Measurements from ENCODE around the gene MSS51.
"Not testable (repeated sequence)": the region's sequence is repeated elsewhere in the genome, so short reads cannot be mapped to it uniquely, and the experiment has no call there.

MSS51 gene

GRCh38 chr10:73413528-73414229 lies 19.7 kb downstream of the MSS51 start, which contains the start of gene ANXA7:
ANXA7 (minus strand) TSS chr10:73414058; CDS start chr10:73400856, 13,202 bp downstream.
- no peak for FAIRE-seq

DNA sequence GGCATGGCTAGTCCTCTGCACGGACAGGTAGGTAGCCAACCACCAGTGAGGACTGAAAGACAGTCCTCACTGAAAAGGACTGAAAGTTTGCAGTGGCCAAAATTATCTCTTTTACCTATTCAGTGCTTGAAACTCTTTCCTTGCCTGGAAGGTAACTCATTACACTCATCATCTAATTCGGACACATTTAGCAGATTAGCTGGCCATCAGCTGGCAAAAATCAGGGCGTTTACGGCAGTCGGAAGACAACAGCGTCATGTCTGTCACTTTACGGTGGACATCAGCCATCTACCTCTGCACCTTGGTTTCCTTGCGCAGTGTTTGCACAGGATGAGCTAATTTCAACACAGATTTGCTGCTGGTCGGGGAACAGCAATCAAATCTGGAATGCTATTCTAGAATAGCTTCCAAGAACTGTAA lies 20.2 kb downstream of the MSS51 start:
- FAIRE-seq = no peak

DNA sequence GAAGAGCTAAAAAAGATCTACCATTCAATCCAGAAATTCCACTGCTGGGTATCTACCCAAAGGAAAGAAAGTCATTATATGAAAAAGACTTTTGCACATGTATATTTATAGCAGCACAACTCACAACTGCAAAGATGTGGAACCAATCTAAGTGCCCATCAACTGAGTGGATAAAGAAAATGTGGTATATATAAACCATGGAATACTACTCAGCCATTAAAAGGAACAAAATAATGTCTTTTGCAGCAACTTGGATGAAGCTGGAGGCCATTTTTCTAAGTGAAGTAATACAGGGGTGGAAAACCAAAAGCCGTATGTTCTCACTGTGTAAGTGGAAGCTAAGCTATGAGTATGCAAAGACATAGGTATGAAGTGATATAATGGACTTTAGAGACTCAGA lies 22.5 kb downstream of the MSS51 start:
- FAIRE-seq = no peak

DNA sequence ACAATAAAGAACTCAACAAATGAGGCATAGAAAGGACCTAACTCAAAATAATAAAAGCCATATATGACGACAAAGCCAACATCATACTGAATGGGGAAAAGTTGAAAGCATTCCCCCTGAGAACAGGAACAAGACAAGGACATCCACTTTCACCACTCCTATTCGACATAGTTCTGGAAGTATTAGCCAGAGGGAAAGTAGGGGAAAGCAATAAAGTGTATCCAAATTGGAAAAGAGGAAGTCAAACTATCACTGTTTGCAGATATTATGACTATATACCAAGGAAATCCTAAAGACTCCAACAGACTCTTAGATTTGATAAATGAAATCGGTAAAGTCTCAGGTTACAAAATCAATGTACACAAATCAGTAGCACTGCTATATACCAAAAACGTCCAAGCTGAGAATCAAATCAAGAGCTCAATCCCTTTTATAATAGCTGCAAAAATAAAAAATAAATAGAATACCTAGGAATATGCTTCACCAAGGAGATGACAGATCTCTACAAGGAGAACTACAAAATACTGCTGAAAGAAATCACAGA lies 24.3 kb downstream of the MSS51 start:
- FAIRE-seq = no peak

GRCh38 chr10:73408061-73408460 lies 25.3 kb downstream of the MSS51 start:
- no peak for FAIRE-seq

DNA sequence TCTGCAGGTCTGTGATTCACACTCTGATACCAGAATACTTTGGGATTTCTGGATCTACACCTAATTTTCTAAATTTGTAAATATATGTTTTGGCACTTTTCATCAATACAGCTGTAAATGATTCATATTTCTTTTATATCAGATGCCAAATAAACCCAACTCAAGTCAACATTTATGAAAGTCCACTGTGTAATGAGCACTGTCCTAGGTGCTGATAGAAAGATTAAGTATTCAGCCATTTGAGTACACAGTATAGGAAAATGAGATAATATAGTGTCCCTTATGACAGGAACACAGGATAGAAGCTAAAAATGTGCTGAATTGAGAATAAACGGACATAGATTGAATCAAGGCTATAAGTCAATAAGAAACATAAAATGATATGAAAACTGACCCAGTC lies 25.9 kb downstream of the MSS51 start:
- FAIRE-seq = no peak

- no peak for FAIRE-seq
These were observed 26.5 kb downstream of the MSS51 start for GRCh38 chr10:73406846-73407245.

DNA sequence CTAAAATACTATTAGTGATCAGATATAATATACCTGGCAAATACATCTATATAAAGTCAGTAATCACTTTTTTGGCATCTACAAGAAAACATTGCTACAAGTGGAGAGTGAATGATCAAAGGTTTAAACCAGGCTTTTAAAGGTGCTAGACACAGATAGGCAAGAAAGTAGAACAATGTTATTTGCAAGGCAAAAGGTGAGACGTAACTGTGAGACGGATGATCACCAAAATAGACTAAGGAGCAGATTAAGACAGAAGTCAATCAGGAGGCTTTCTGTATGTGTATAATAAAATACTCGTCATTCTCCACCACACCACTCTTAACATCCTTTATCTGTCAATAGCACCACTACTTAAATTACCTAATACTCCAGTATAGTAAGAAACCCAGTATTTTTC lies 27.8 kb downstream of the MSS51 start:
- FAIRE-seq = no peak

DNA sequence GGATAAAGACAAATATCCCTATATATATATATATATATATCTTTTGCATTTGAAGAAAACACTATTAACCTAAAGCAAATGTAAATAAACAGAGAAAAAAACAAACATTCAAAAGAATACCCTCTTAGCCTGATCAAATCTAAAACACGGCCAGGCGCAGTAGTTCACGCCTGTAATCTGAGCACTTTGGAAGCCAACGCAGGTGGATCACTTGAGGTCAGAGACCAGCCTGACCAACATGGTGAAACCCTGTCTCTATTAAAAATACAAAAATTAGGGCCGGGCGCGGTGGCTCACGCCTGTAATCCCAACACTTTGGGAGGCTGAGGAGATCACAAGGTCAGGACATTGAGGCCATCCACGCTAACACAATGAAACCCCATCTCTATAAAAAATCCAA lies 28.7 kb downstream of the MSS51 start:
- no peak for FAIRE-seq

- FAIRE-seq = no peak
These were observed 31.7 kb downstream of the MSS51 start for GRCh38 chr10:73401636-73402035.

- no peak for FAIRE-seq
These were observed 34.3 kb downstream of the MSS51 start for GRCh38 chr10:73399063-73399462.

DNA sequence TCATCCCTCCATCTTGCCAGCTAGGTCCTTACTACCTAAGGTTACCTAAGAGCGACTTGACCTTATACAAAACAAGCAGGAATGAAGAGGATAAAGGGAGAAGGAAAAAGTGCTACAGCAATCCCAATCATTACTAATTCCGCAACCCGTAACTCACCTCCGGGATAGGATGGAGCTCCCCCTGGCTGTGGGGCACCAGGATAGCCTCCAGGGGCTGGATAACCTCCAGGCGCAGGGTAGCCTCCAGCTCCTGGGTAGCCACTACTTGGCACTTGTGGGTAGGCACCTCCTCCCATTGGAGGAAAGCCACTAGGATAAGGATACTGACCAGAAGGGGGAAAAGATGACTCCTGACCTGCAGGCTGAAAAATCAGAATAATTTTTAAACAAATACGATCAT lies 35.3 kb downstream of the MSS51 start:
- FAIRE-seq = no peak

- not testable (repeated sequence) for FAIRE-seq
These were observed 39.0 kb downstream of the MSS51 start for GRCh38 chr10:73394325-73394724.

DNA sequence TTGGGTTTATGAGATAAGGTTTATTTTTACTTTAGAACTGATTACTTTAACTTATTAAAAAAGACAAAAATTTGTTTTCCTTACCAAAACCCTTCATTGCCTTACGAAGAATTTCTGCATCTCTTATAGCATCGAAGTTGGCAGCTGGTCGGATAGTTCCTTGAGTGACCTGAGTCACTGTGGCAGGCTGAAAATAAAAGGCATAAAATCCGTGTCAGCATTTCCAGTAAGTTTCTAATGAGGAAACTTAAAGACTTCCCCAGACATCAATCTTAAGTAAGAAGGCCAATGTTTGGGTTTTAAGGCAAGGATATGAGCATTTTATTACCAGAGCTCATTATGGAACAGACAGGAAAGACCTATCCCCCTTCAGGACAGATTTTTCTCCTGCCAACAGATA lies 45.1 kb downstream of the MSS51 start:
- FAIRE-seq = no peak

DNA sequence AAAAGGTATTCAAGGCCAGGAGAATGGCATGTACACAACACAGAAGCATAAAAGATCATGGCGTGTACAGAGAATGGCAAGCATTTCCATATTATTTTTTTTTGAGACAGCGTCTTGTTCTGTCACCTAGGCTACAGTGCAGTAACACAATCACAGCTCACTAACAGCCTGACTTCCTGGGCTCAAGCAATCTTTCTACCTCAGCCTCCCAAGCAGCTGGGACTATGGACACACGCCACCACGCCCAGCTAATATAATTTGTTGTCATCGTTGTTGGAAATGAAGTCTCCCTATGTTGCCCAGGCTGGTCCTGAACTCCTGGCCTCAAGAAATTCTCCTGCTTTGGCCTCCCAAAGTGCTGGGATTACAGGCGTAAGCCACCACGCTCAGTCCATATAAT lies 46.8 kb downstream of the MSS51 start:
- no peak for FAIRE-seq

DNA sequence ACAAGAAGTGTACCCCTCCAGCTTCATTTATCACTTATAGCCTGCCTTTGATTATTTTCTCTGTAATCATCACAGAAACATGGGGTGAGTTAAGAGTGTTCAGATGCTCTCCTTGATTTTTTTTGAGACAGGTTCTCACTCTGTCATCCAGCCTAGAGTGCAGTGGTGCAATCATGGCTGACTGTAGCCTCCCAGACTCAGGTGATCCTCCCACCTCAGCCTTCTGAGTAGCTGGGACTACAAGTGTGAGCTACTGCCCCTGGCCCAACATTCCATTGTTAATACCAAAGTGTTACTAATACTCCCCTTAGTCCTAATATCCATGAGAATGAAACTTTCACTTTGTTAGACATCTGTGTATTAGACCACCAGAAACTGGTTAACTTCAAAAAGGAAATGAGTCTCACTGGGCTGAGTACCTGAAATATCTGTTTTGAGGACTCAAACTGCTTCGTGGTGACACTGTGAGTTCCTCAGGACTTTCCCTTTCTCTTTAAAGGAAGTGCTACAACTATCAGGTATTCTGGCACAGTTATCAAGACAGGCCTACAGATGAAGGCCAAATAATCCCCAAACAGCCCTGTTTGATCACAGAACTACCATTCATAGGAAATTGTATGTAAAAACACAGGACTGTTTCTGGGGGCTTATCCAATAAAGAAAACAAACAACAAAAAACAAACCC lies 54.2 kb downstream of the MSS51 start:
- no peak for FAIRE-seq

DNA sequence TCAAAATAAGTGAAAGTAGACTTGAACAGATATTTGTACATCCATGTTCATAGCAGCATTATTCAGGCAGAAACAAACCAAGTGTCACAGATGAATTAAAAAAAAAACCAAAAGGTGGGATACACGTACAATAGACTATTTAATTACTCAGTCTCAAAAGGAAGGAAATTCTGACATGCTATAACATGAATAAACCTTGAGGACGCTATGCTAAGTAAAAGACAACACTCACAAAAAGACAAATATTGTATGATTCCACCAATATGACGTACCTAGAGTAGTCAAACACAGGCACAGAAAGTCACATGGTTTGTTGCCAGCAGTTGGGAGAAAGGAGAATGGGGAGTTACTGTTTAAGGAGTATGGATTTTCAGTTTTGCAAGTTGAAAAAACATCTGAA lies 56.7 kb downstream of the MSS51 start:
- FAIRE-seq = no peak

Data from TTC549 (cell line).